Right cardiac atrium (tissue), 5 donors: ENCODE results near the gene DDN. TPM values are rescaled to one million over a fixed set of nuclear protein-coding genes. Genes with fewer than 3 reads are reported as not detected.

ENCODE experiments used
- ATAC-seq, 2 donors: fragments of 200-7000 bp; cut with Tn5 transposase; one replicate each; pipeline versions ENCODE4 v1.8.0 to v1.9.1; 2020; ENCODE audit warnings: moderate library complexity in 2 of 2, mild to moderate bottlenecking in 1 of 2
- DNase-seq, 3 donors: peaks; one replicate each; pipeline ENCODE4 v3.0.0-alpha.2; 2020
- H3K27ac ChIP-seq: one replicate; pipeline ENCODE4 v1.5.1; 2013; ENCODE audit warnings: mild to moderate bottlenecking, low read length, control low read depth, moderate library complexity
- H3K27me3 ChIP-seq: one replicate; pipeline ENCODE4 v1.6.1; 2013; ENCODE audit not compliant: control insufficient read depth, insufficient read depth
- H3K4me1 ChIP-seq: one replicate; pipeline ENCODE4 v1.6.1; 2013; ENCODE audit warnings: low read length; ENCODE audit not compliant: control insufficient read depth, insufficient read depth
- H3K4me3 ChIP-seq: one replicate; pipeline ENCODE4 v1.5.1; 2013; ENCODE audit warnings: low read length, control low read depth
- H3K9me3 ChIP-seq: one replicate; pipeline ENCODE4 v1.6.1; 2013; ENCODE audit warnings: low read length; ENCODE audit not compliant: control insufficient read depth
- WGBS: extraction: QIAGEN DNeasy Blood & Tissue Kit; methylation state at CpG from one replicate; pipeline ENCODE4 v1.1.7; 2013; 5-methylcytosine and 5-hydroxymethylcytosine counted together
- intact Hi-C, 4 donors: fragments of 100-400 bp; cut with DNase I; formaldehyde crosslinking; loops; one replicate each; pipeline versions ENCODE4 v1.11.0 to v1.14.0; 2022 to 2023
- polyA plus RNA-seq: library from polyadenylated mRNA; stranded (reverse); fragments of 200-250 nt; gene quantifications from one replicate; pipeline ENCODE4 v1.2.3, GENCODE V29; 2013
- total RNA-seq, 4 donors: library from RNA; stranded (reverse); fragmentation: NEBNext Ultra II Directional; extraction: Animal tissue kit (Norgen Biotek cat#: 25700); gene quantifications; one replicate each; pipeline ENCODE4 v1.2.1, GENCODE V29; 2021
- donor health status: healthy with polysubstance abuse.
- donor health status: DM: no; HTN: yes; CAD: no.
- donor health status: DM: no; HTN: no; CAD: no.
- donor health status: DM: no; HTN: yes; CAD: no; lungs with severe emphysema.
- donor health status: DM: yes; HTN: yes; CAD: no.

The DDN gene
- total and polyA plus RNA-seq, 5 donors, result 0.42 to 2.8 (median 1.2) TPM

- intact Hi-C loops, result no loop called here
- Histone ChIP-seq H3K27ac (no peak overlapping the region), H3K4me3 (peak overlapping the region; percentile 29), H3K4me1 (peaks cover 2% of the 10 kb centered on the region), H3K27me3 (no peaks in the 10 kb centered on the region), H3K9me3 (no peaks in the 10 kb centered on the region)
- no peak for ATAC-seq
- DNase-seq, result peak in 1 of 3 donors; percentile 57
- 33% methylated on average over 10 of the region's 10 CpGs for WGBS
These were observed 28.4 kb downstream of the DDN start for GRCh38 chr12:48970702-48971334.

GRCh38 chr12:48969833-48970701 is 29.1 kb downstream of the DDN start:
- H3K9me3 ChIP-seq, result no peaks in the 10 kb centered on the region
- 11% methylated on average over 77 of the region's 77 CpGs for WGBS
- no peak overlapping the region for H3K4me3 ChIP-seq
- H3K27me3 ChIP-seq, result no peaks in the 10 kb centered on the region
- H3K4me1 ChIP-seq, result peaks cover 2% of the 10 kb centered on the region
- DNase-seq, result peak in 2 of 3 donors; percentile 69 to 72
- intact Hi-C loops, result no loop called here
- H3K27ac ChIP-seq, result no peak overlapping the region
- peak; percentile 6 to 27 for ATAC-seq

GRCh38 chr12:48969160-48969771 is 29.9 kb downstream of the DDN start:
- no peak overlapping the region for H3K4me3 ChIP-seq
- DNase-seq, result peak in 1 of 3 donors; percentile 33

GRCh38 chr12:48968467-48968866 is 30.7 kb downstream of the DDN start:
- intact Hi-C loops, result no loop called here
- Histone ChIP-seq H3K4me3 (no peak overlapping the region), H3K4me1 (no peaks in the 10 kb centered on the region), H3K27me3 (no peaks in the 10 kb centered on the region), H3K9me3 (no peaks in the 10 kb centered on the region), H3K27ac (no peak overlapping the region)
- no peak for ATAC-seq
- 83% methylated on average over 3 of the region's 3 CpGs for WGBS
- DNase-seq, result no peak

More at GRCh38 chr12:48969160-48969771, 29.9 kb downstream of the DDN start:
- peaks cover 2% of the 10 kb centered on the region for H3K4me1 ChIP-seq
- H3K27me3 ChIP-seq, result no peaks in the 10 kb centered on the region
- no peaks in the 10 kb centered on the region for H3K9me3 ChIP-seq
- no peak overlapping the region for H3K27ac ChIP-seq
- intact Hi-C loops, result no loop called here
- ATAC-seq, result no peak
- WGBS, result 52% methylated on average over 8 of the region's 8 CpGs

- intact Hi-C loops, result no loop called here
- Histone ChIP-seq H3K27ac (no peak overlapping the region), H3K4me3 (no peak overlapping the region), H3K4me1 (no peaks in the 10 kb centered on the region), H3K27me3 (no peaks in the 10 kb centered on the region), H3K9me3 (no peaks in the 10 kb centered on the region)
- no peak for DNase-seq
- ATAC-seq, result no peak
- WGBS, result 77% methylated on average over 7 of the region's 7 CpGs
These were observed 31.2 kb downstream of the DDN start for GRCh38 chr12:48967991-48968390.

GRCh38 chr12:48966177-48966895 is 32.8 kb downstream of the DDN start:
- no peaks in the 10 kb centered on the region for H3K4me1 ChIP-seq
- no peak overlapping the region for H3K27ac ChIP-seq
- 55% methylated on average over 20 of the region's 20 CpGs for WGBS
- H3K4me3 ChIP-seq, result no peak overlapping the region
- H3K27me3 ChIP-seq, result no peaks in the 10 kb centered on the region
- intact Hi-C loops, result no loop called here
- H3K9me3 ChIP-seq, result no peaks in the 10 kb centered on the region
- ATAC-seq (no peak), DNase-seq (no peak)

- ATAC-seq (no peak), DNase-seq (no peak)
- Histone ChIP-seq H3K27me3 (no peaks in the 10 kb centered on the region), H3K4me1 (no peaks in the 10 kb centered on the region), H3K4me3 (no peak overlapping the region), H3K9me3 (no peaks in the 10 kb centered on the region), H3K27ac (no peak overlapping the region)
- intact Hi-C loops, result no loop called here
These were observed 33.8 kb downstream of the DDN start for GRCh38 chr12:48965298-48965838.

- Histone ChIP-seq H3K27me3 (no peaks in the 10 kb centered on the region), H3K4me1 (no peaks in the 10 kb centered on the region), H3K27ac (no peak overlapping the region), H3K4me3 (no peak overlapping the region), H3K9me3 (no peaks in the 10 kb centered on the region)
- intact Hi-C loops, result no loop called here
- DNase-seq (no peak), ATAC-seq (no peak)
These were observed 37.4 kb downstream of the DDN start for GRCh38 chr12:48961801-48962200.

- ATAC-seq (no peak), DNase-seq (no peak)
- H3K27me3 ChIP-seq, result no peaks in the 10 kb centered on the region
- no peaks in the 10 kb centered on the region for H3K9me3 ChIP-seq
- H3K4me1 ChIP-seq, result no peaks in the 10 kb centered on the region
- H3K4me3 ChIP-seq, result no peak overlapping the region
- no peak overlapping the region for H3K27ac ChIP-seq
- intact Hi-C loops, result no loop called here
- WGBS, result 49% methylated on average over 4 of the region's 4 CpGs
These were observed 37.8 kb downstream of the DDN start for GRCh38 chr12:48961331-48961730.

GRCh38 chr12:48960834-48961233 is 38.3 kb downstream of the DDN start:
- Histone ChIP-seq H3K9me3 (no peaks in the 10 kb centered on the region), H3K27ac (no peak overlapping the region), H3K4me3 (no peak overlapping the region), H3K4me1 (peaks cover 2% of the 10 kb centered on the region), H3K27me3 (no peaks in the 10 kb centered on the region)
- DNase-seq (no peak), ATAC-seq (no peak)
- WGBS, result 67% methylated on average over 3 of the region's 3 CpGs
- intact Hi-C loops, result no loop called here
